Measurements from ENCODE around the gene COL25A1. TPM values are rescaled to one million over a fixed set of nuclear protein-coding genes. Genes with fewer than 3 reads are reported as not detected.

Gene COL25A1
- total and polyA plus RNA-seq, 4 experiments from 2014 or later = 0.06 to 0.55 (median 0.44) TPM; not detected in 1

DNA sequence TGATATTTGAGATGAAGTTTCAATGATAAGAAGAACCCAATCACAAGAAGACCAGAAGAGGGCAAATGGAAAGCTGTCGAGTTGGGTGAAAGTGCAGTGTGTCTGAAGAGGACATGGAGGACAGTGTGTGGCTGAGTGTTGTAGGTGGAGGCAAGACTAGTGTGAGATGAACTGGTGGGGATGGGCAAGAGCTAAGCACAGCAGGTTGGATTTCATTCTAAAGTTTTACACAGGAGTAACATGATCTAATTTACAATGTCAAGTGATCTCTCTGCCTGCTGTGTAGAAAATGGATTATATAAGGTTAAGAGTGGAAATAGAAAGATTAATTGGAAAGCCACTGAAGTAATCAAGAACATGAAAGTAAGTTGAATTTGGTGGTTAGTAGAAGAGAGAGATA is 331.0 kb downstream of the COL25A1 start:
- peaks cover 20% of the 10 kb centered on the region for H3K4me1 ChIP-seq (ENCODE audit: insufficient read depth, low read length)
- peaks cover 13 to 24% (median 21%) of the 10 kb centered on the region in 4 donors for H3K4me1 Mint-ChIP-seq
- H3K27me3 ChIP-seq (ENCODE audit: insufficient read depth, low read length) = no peaks in the 10 kb centered on the region
- DNase-seq = no peak
- no peak overlapping the region for H3K27ac ChIP-seq (ENCODE audit: low read depth, low read length)
- peaks cover 0 to 9% (median 0%) of the 10 kb centered on the region in 8 donors for H3K9me3 Mint-ChIP-seq
- H3K4me3 Mint-ChIP-seq = peak overlapping the region in 1 of 8 donors; percentile 21
- ChIA-PET POLR2A (ENCODE audit: partially characterized antibody) (no interaction called here), CTCF (ENCODE audit: partially characterized antibody) (no interaction called here)
- H3K27me3 Mint-ChIP-seq = no peaks in the 10 kb centered on the region
- intact Hi-C loops (cut with micrococcal nuclease) = no loop called here
- no peaks in the 10 kb centered on the region for H3K36me3 Mint-ChIP-seq
- peak overlapping the region in 1 of 7 donors; percentile 79 for H3K27ac Mint-ChIP-seq
- H3K36me3 ChIP-seq (ENCODE audit: insufficient read depth, low read length) = no peaks in the 10 kb centered on the region
- no peaks in the 10 kb centered on the region for H3K9me3 ChIP-seq (ENCODE audit: control insufficient read depth in 1 of 2, low read length in 2 of 2)
- H3K4me3 ChIP-seq (ENCODE audit: low read length in 2 of 2) = no peak overlapping the region

DNA sequence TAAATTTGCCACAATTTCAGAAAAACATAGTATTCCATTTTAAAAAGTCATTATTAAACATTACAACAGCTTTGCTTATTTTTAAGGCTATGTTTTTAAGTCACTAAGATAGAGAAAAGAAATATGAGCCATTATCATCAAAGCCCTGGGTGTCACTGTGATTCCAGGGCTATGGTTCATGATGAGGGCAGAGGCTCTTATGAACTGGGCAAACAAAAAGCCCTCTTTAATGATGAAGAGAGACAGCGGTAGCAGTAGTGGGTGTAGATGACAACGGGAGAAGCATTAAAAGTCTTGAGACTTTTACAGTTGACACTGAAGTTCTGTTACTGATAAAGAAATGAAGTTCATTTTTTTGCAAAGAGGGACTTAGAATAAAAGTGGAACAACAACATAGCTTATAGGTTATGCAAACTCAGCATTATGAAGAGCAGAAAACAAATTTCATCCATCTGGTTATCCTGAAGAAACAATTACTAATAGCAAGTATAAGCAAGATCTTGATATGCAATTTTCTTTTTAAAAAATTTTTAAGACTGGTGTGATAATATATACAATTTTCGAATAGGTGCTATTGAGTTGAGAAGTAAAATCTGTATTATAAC is 336.9 kb downstream of the COL25A1 start:
- no peaks in the 10 kb centered on the region for H3K36me3 Mint-ChIP-seq
- intact Hi-C loops (cut with micrococcal nuclease) = no loop called here
- CTCF ChIA-PET (ENCODE audit: partially characterized antibody) = no interaction called here
- peaks cover 0 to 2% of the 10 kb centered on the region in 2 donors for H3K27me3 Mint-ChIP-seq
- peaks cover 0 to 4% (median 0%) of the 10 kb centered on the region in 8 donors for H3K9me3 Mint-ChIP-seq
- H3K4me3 ChIP-seq (ENCODE audit: low read length in 2 of 2) = no peak overlapping the region
- POLR2A ChIA-PET (ENCODE audit: partially characterized antibody) = no interaction called here
- H3K27ac Mint-ChIP-seq = no peak overlapping the region
- no peaks in the 10 kb centered on the region for H3K9me3 ChIP-seq (ENCODE audit: control insufficient read depth in 1 of 2, low read length in 2 of 2)
- no peak overlapping the region for H3K4me3 Mint-ChIP-seq
- no peaks in the 10 kb centered on the region for H3K4me1 ChIP-seq (ENCODE audit: insufficient read depth, low read length)
- H3K27me3 ChIP-seq (ENCODE audit: insufficient read depth, low read length) = no peaks in the 10 kb centered on the region
- no peak for DNase-seq
- H3K27ac ChIP-seq (ENCODE audit: low read depth, low read length) = no peak overlapping the region
- no peaks in the 10 kb centered on the region for H3K36me3 ChIP-seq (ENCODE audit: insufficient read depth, low read length)
- no peaks in the 10 kb centered on the region for H3K4me1 Mint-ChIP-seq

DNA sequence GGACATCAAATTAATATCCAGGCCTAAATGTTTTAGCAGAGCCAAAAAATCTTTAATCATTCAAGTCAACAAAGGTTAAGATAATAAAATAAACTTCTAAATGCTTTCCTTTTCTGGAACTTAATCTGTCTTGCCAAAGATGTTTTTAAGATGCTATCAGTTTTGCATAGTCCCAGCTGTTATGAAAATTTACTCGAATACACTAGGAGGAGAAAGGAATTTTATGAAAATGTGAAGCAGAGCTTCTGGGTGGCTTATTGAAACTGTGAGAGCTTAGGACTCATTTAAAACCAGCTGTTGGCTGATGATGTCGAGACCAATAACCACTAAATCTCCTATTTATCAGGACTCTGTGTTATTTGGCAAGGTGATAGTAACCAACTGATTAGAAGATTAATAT is 337.4 kb downstream of the COL25A1 start:
- Histone ChIP-seq H3K4me1 (ENCODE audit: insufficient read depth, low read length) (no peaks in the 10 kb centered on the region), H3K36me3 (ENCODE audit: insufficient read depth, low read length) (no peaks in the 10 kb centered on the region), H3K4me3 (ENCODE audit: low read length in 2 of 2) (no peak overlapping the region), H3K9me3 (ENCODE audit: control insufficient read depth in 1 of 2, low read length in 2 of 2) (no peaks in the 10 kb centered on the region), H3K27me3 (ENCODE audit: insufficient read depth, low read length) (no peaks in the 10 kb centered on the region), H3K27ac (ENCODE audit: low read depth, low read length) (no peak overlapping the region)
- Mint-ChIP-seq H3K9me3 (peaks cover 0 to 4% (median 0%) of the 10 kb centered on the region in 8 donors), H3K27ac (no peak overlapping the region), H3K27me3 (peaks cover 0 to 2% of the 10 kb centered on the region in 2 donors), H3K4me3 (no peak overlapping the region), H3K36me3 (no peaks in the 10 kb centered on the region), H3K4me1 (no peaks in the 10 kb centered on the region)
- ChIA-PET POLR2A (ENCODE audit: partially characterized antibody) (no interaction called here), CTCF (ENCODE audit: partially characterized antibody) (no interaction called here)
- DNase-seq = no peak
- intact Hi-C loops (cut with micrococcal nuclease) = no loop called here

DNA sequence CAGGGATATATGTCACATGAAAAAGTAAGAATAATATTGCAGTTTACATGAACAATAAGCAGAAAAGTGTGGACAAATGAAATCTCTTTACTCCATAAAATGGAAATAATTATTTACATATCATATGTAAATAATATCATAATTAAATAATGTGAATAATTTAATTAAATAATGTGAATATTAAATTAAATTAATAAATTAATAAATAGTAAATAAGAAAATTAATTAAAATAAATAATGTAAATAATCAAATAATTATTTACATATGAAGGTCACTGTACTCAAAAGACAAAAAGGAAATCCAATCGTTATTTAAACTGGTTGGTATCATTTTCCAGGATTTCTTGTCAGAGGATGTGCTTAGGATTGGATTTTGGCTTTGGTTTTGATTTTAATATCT is 338.5 kb downstream of the COL25A1 start:
- H3K4me3 Mint-ChIP-seq = no peak overlapping the region

DNA sequence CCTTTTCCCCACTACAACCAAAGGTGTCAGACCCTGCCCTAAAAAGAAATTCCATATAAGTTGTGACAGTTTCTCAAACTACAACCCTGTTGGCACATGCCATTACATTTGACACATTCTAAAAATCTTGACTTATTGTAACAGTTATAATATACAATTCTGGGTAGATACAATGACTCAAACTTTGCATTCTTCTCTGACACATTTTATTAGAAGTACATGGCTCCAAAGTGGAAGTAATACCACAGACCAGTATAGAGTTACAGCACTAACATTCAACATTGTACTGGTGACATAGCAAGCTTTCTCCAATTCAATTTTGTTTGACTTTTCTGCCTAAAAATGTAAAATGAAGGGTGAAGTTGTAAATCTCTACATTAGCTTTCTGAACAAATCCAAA is 343.0 kb downstream of the COL25A1 start:
- no peak for DNase-seq
- Histone ChIP-seq H3K36me3 (ENCODE audit: insufficient read depth, low read length) (no peaks in the 10 kb centered on the region), H3K27ac (ENCODE audit: low read depth, low read length) (no peak overlapping the region), H3K4me1 (ENCODE audit: insufficient read depth, low read length) (no peaks in the 10 kb centered on the region), H3K27me3 (ENCODE audit: insufficient read depth, low read length) (no peaks in the 10 kb centered on the region), H3K9me3 (ENCODE audit: control insufficient read depth in 1 of 2, low read length in 2 of 2) (no peaks in the 10 kb centered on the region), H3K4me3 (ENCODE audit: low read length in 2 of 2) (no peak overlapping the region)
- H3K27me3 Mint-ChIP-seq = peaks cover 2 to 6% of the 10 kb centered on the region in 2 donors
- CTCF ChIA-PET (ENCODE audit: partially characterized antibody) = no interaction called here
- no peaks in the 10 kb centered on the region for H3K9me3 Mint-ChIP-seq
- POLR2A ChIA-PET (ENCODE audit: partially characterized antibody) = no interaction called here
- intact Hi-C loops (cut with micrococcal nuclease) = no loop called here
- no peaks in the 10 kb centered on the region for H3K4me1 Mint-ChIP-seq
- H3K27ac Mint-ChIP-seq = no peak overlapping the region
- H3K4me3 Mint-ChIP-seq = no peak overlapping the region
- H3K36me3 Mint-ChIP-seq = no peaks in the 10 kb centered on the region

More for the DNA sequence above, 338.5 kb downstream of the COL25A1 start:
- CTCF ChIA-PET (ENCODE audit: partially characterized antibody) = no interaction called here
- H3K27ac Mint-ChIP-seq = no peak overlapping the region
- H3K36me3 ChIP-seq (ENCODE audit: insufficient read depth, low read length) = no peaks in the 10 kb centered on the region
- no peaks in the 10 kb centered on the region for H3K4me1 Mint-ChIP-seq
- H3K9me3 ChIP-seq (ENCODE audit: control insufficient read depth in 1 of 2, low read length in 2 of 2) = no peaks in the 10 kb centered on the region
- peaks cover 0 to 2% of the 10 kb centered on the region in 2 donors for H3K27me3 Mint-ChIP-seq
- no peak overlapping the region for H3K4me3 ChIP-seq (ENCODE audit: low read length in 2 of 2)
- H3K27ac ChIP-seq (ENCODE audit: low read depth, low read length) = no peak overlapping the region
- no peaks in the 10 kb centered on the region for H3K4me1 ChIP-seq (ENCODE audit: insufficient read depth, low read length)
- no peaks in the 10 kb centered on the region for H3K36me3 Mint-ChIP-seq
- peaks cover 0 to 3% (median 0%) of the 10 kb centered on the region in 8 donors for H3K9me3 Mint-ChIP-seq
- no peak for DNase-seq
- no peaks in the 10 kb centered on the region for H3K27me3 ChIP-seq (ENCODE audit: insufficient read depth, low read length)
- POLR2A ChIA-PET (ENCODE audit: partially characterized antibody) = no interaction called here
- intact Hi-C loops (cut with micrococcal nuclease) = no loop called here

DNA sequence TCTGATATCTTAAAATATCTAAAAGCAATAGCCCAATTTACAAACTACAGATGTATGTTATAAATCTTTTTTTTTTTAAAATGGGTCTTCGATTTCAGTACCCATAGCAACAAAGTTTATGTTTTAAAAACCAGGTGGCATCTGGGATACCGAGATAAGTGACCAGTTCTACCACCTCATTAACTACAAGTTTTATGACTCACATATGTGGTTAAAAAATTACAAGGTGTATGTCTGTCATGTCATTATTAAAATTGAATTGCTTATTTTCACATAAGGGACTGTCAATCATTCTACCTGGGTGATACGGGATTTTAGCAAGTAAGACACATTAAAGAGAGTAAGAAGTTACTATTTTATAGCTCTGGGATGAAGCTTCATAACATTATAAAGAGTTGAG is 347.6 kb downstream of the COL25A1 start:
- CTCF ChIA-PET (ENCODE audit: partially characterized antibody) = no interaction called here
- POLR2A ChIA-PET (ENCODE audit: partially characterized antibody) = no interaction called here
- H3K4me3 Mint-ChIP-seq = no peak overlapping the region
- H3K4me1 Mint-ChIP-seq = no peaks in the 10 kb centered on the region
- intact Hi-C loops (cut with micrococcal nuclease) = no loop called here
- Histone ChIP-seq H3K4me1 (ENCODE audit: insufficient read depth, low read length) (no peaks in the 10 kb centered on the region), H3K9me3 (ENCODE audit: control insufficient read depth in 1 of 2, low read length in 2 of 2) (no peaks in the 10 kb centered on the region), H3K4me3 (ENCODE audit: low read length in 2 of 2) (no peak overlapping the region), H3K27me3 (ENCODE audit: insufficient read depth, low read length) (no peaks in the 10 kb centered on the region), H3K36me3 (ENCODE audit: insufficient read depth, low read length) (no peaks in the 10 kb centered on the region), H3K27ac (ENCODE audit: low read depth, low read length) (no peak overlapping the region)
- H3K9me3 Mint-ChIP-seq = peaks cover 0 to 2% (median 0%) of the 10 kb centered on the region in 8 donors
- peaks cover 3 to 10% of the 10 kb centered on the region in 2 donors for H3K27me3 Mint-ChIP-seq
- no peak overlapping the region for H3K27ac Mint-ChIP-seq
- DNase-seq = no peak
- no peaks in the 10 kb centered on the region for H3K36me3 Mint-ChIP-seq

DNA sequence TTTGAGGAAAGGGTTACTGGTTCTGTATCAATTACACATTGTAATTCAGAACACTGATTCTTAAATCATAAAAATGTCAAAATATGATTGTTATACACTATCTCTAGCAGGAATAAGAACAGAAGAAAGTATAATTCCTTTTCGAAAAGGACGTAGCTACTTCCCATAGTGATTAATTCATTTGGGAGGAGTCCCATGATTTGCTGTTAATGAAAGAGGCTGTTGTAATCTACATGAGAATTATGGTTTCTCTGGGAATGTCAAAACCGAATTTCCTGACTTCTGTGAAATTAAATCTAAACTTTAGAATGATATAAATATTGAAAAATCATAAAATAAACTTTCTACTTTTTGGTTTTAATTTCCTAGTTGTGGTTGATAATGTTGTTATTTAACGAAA is 348.5 kb downstream of the COL25A1 start:
- Mint-ChIP-seq H3K36me3 (no peaks in the 10 kb centered on the region), H3K4me1 (no peaks in the 10 kb centered on the region), H3K4me3 (no peak overlapping the region), H3K9me3 (peaks cover 0 to 2% (median 0%) of the 10 kb centered on the region in 8 donors), H3K27me3 (peaks cover 3 to 10% of the 10 kb centered on the region in 2 donors), H3K27ac (no peak overlapping the region)
- CTCF ChIA-PET (ENCODE audit: partially characterized antibody) = no interaction called here
- H3K4me3 ChIP-seq (ENCODE audit: low read length in 2 of 2) = no peak overlapping the region
- POLR2A ChIA-PET (ENCODE audit: partially characterized antibody) = no interaction called here
- intact Hi-C loops (cut with micrococcal nuclease) = no loop called here
- H3K27me3 ChIP-seq (ENCODE audit: insufficient read depth, low read length) = no peaks in the 10 kb centered on the region
- no peaks in the 10 kb centered on the region for H3K36me3 ChIP-seq (ENCODE audit: insufficient read depth, low read length)
- DNase-seq = no peak
- no peak overlapping the region for H3K27ac ChIP-seq (ENCODE audit: low read depth, low read length)
- no peaks in the 10 kb centered on the region for H3K9me3 ChIP-seq (ENCODE audit: control insufficient read depth in 1 of 2, low read length in 2 of 2)
- no peaks in the 10 kb centered on the region for H3K4me1 ChIP-seq (ENCODE audit: insufficient read depth, low read length)

Measured in CD4-positive, alpha-beta memory T cell (primary cell).